ENCODE measurements around the gene NCOA3. TPM values are rescaled to one million over a fixed set of nuclear protein-coding genes. Genes with fewer than 3 reads are reported as not detected.

NCOA3 gene
- total RNA-seq, 3 donors from 2014 or later, result 40.6 to 57.1 (median 45.1) TPM

DNA sequence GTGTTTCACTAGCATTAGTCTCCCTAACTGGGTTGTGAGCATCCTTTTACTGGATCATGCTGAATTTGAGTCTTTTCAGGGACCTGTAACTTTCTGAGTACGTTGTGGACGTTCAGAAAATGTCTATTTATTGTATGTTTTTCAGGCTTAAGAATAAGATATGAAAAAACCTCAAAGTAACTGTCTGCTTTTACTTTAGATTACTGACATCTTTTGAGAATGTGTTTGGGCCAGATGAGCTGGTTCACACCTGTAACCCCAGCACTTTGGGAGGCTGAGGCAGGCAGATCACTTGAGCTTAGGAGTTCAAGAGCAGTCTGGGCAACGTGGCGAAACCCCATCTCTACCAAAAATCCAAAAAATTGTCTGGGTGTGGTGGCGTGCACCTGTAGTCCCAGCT, 32.7 kb downstream of the NCOA3 start:
- Histone ChIP-seq H3K4me1 (no peaks in the 10 kb centered on the region), H3K36me3 (no peaks in the 10 kb centered on the region), H3K27ac (no peak overlapping the region), H3K4me3 (no peak overlapping the region), H3K9me3 (no peaks in the 10 kb centered on the region), H3K27me3 (no peaks in the 10 kb centered on the region)
- intact Hi-C loops (cut with DNase I; ENCODE audit: low total_unique reads), result no loop called here
- TF ChIP-seq, protein P1, sequence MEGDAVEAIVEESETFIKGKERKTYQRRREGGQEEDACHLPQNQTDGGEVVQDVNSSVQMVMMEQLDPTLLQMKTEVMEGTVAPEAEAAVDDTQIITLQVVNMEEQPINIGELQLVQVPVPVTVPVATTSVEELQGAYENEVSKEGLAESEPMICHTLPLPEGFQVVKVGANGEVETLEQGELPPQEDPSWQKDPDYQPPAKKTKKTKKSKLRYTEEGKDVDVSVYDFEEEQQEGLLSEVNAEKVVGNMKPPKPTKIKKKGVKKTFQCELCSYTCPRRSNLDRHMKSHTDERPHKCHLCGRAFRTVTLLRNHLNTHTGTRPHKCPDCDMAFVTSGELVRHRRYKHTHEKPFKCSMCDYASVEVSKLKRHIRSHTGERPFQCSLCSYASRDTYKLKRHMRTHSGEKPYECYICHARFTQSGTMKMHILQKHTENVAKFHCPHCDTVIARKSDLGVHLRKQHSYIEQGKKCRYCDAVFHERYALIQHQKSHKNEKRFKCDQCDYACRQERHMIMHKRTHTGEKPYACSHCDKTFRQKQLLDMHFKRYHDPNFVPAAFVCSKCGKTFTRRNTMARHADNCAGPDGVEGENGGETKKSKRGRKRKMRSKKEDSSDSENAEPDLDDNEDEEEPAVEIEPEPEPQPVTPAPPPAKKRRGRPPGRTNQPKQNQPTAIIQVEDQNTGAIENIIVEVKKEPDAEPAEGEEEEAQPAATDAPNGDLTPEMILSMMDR (IDR thresholded peaks at IDR 0.05), result no peak
- no peak for TF ChIP-seq POLR2A (IDR thresholded peaks at IDR 0.05)
- no peak for TF ChIP-seq POLR2AphosphoS5 (IDR thresholded peaks at IDR 0.05)
- no peak for DNase-seq (ENCODE audit: low spot score in 2 of 2)

DNA sequence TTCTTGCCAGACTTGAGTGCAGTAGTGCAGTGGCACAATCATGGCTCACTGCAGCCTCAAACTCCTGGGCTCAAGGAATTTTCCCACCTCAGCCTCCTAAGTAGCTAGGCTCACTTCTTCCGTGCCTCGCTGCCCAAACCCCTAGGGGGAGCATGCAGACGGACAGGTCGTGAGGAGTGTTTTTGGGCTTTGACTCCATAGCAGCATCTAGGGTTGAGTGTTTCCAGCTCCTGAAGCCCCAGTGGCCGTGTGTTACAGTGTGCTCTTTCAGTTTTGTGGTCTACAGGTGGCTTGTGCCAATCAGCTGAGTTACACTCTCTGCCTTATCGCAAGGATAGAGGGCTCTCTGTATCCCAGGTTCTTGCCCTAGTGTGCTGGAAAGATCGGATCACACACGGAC, 33.4 kb downstream of the NCOA3 start:
- Histone ChIP-seq H3K27me3 (no peaks in the 10 kb centered on the region), H3K4me3 (no peak overlapping the region), H3K36me3 (no peaks in the 10 kb centered on the region), H3K9me3 (no peaks in the 10 kb centered on the region), H3K4me1 (no peaks in the 10 kb centered on the region), H3K27ac (no peak overlapping the region)
- intact Hi-C loops (cut with DNase I; ENCODE audit: low total_unique reads), result no loop called here
- no peak for DNase-seq (ENCODE audit: low spot score in 2 of 2)
- TF ChIP-seq POLR2AphosphoS5 (IDR thresholded peaks at IDR 0.05), result no peak
- no peak for TF ChIP-seq POLR2A (IDR thresholded peaks at IDR 0.05)
- TF ChIP-seq, protein P1 (IDR thresholded peaks at IDR 0.05), result no peak

DNA sequence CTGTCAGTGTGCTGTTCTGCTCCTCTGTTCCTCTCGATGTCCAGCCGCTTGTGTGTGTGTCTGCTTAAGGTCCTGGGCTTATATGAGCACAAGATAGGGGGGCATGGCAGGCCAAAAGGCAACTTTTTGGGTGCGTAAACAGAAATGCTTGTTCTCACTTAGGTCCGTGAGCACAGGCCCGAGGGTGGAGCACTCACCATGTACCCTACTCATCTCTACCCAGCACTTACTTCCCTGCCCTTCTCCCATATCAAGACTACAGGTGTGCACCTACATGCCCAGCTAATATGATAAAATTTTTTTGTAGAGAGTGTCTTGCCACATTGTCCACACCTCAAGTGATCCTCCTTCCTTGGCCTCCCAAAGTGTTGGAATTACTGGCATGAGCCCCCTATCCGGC, 34.3 kb downstream of the NCOA3 start:
- Histone ChIP-seq H3K4me1 (no peaks in the 10 kb centered on the region), H3K9me3 (no peaks in the 10 kb centered on the region), H3K36me3 (no peaks in the 10 kb centered on the region), H3K27ac (no peak overlapping the region), H3K4me3 (no peak overlapping the region), H3K27me3 (no peaks in the 10 kb centered on the region)
- TF ChIP-seq, protein P1 (IDR thresholded peaks at IDR 0.05), result no peak
- TF ChIP-seq POLR2A (IDR thresholded peaks at IDR 0.05) (no peak), POLR2AphosphoS5 (IDR thresholded peaks at IDR 0.05) (no peak)
- intact Hi-C loops (cut with DNase I; ENCODE audit: low total_unique reads), result no loop called here
- no peak for DNase-seq (ENCODE audit: low spot score in 2 of 2)

DNA sequence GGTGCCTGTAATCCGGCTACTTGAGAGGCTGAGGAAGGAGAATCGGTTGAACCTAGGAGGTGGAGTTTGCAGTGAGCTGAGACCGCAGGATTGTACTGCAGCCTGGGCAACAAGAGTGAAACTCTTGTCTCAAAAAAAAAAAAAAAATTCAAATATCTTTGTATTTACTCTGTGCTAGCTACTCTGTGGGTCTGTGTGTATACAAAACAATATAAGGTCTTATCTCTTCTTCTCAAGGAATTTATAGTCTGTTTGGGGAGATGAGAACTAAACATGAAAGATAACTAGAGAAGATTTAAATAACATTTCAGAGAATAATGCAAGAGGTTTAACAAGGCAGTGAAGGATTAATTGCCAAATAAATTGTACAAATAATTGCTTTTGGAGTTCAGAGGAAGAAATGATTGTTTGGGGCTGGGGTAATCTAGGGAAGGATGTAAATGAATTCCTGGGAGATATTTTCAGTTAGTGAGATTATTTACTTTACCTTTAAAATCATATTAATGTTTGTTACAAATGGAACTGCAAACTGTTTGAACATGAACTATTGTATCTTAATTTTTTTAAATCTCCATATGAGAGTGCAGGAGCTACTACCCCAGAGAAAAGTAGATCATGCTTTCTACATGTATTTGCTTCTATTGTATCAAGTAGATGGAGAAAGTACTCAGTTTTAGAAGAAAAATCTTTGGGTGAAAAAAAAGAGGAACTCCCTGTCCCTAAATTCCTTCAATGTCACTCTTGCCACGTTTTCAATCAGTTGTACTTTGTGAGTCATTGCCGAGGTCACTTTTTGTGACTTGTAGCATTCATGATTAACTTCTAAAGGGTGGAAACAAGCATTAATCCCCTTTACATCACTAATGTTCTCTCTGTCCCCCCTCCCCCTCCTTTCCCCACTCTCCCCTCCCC, 39.0 kb downstream of the NCOA3 start:
- no peak for DNase-seq (ENCODE audit: low spot score in 2 of 2)
- Histone ChIP-seq H3K36me3 (no peaks in the 10 kb centered on the region), H3K4me3 (no peak overlapping the region), H3K27ac (no peak overlapping the region), H3K4me1 (no peaks in the 10 kb centered on the region), H3K9me3 (no peaks in the 10 kb centered on the region), H3K27me3 (no peaks in the 10 kb centered on the region)
- TF ChIP-seq POLR2AphosphoS5 (IDR thresholded peaks at IDR 0.05) (no peak), POLR2A (IDR thresholded peaks at IDR 0.05) (no peak)
- TF ChIP-seq, protein P1 (IDR thresholded peaks at IDR 0.05), result no peak
- intact Hi-C loops (cut with DNase I; ENCODE audit: low total_unique reads), result no loop called here

DNA sequence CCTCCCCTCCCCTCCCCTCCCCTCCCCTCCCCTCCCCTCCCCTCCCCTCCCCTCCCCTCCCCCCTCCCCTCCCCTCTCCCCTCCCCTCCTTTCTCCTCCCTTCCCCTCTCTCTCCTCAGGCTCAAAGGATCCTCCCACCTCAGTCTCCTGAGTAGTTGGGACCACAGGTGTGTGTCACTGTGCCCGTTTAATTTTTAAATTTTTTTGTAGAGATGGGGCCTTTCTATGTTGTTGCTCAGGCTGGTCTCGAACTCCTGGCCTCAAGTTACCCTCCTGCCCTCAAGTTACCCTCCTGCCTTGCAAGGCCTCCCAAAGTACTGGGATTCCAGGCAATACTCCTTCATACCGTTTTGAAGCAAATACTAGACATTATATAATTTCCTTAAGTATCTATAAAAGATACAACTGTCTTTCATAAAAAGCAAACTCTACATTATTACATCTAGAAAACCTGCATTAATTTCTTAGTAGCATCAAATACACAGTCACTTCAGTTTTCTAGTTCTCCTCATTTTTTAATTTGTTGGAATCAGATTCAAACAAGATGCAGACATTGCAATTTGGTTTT, 39.8 kb downstream of the NCOA3 start:
- Histone ChIP-seq H3K36me3 (no peaks in the 10 kb centered on the region), H3K27me3 (no peaks in the 10 kb centered on the region), H3K4me3 (no peak overlapping the region), H3K4me1 (no peaks in the 10 kb centered on the region), H3K9me3 (no peaks in the 10 kb centered on the region), H3K27ac (no peak overlapping the region)
- intact Hi-C loops (cut with DNase I; ENCODE audit: low total_unique reads), result no loop called here
- DNase-seq (ENCODE audit: low spot score in 2 of 2), result no peak
- TF ChIP-seq, protein P1 (IDR thresholded peaks at IDR 0.05), result no peak
- TF ChIP-seq POLR2AphosphoS5 (IDR thresholded peaks at IDR 0.05) (no peak), POLR2A (IDR thresholded peaks at IDR 0.05) (no peak)
